ENCODE results near the gene USP9X. TPM values are rescaled to one million over a fixed set of nuclear protein-coding genes. Genes with fewer than 3 reads are reported as not detected.
"Not testable (repeated sequence)": the region's sequence is repeated elsewhere in the genome, so short reads cannot be mapped to it uniquely, and the experiment has no call there.

Gene USP9X
- total RNA-seq, 1 donor from 2014 or later: 75.6 TPM

DNA sequence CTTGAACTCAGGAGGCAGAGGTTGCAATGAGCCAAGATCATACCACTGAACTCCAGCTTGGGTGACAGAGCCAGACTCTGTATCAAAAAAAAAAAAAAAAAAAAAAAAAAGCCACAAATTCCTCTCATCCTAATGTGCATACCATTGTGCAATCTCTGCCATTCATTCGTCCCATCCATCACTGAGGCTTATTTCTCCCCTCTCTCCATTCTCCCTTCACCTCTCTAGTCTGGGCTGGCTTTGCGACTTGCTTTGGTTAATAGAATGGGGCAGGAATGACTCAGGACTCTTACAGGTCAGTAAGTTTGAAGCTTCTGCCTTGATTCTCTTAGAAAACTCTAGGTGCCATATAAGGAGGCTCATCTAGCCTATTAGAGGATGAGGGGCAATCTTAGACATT is 188.4 kb downstream of the USP9X start:
- H3K9me3 ChIP-seq: no peaks in the 10 kb centered on the region
- intact Hi-C loops (cut with DNase I): no loop called here
- no peak for DNase-seq
- no peak overlapping the region for H3K4me3 ChIP-seq
- TF ChIP-seq, protein P1, sequence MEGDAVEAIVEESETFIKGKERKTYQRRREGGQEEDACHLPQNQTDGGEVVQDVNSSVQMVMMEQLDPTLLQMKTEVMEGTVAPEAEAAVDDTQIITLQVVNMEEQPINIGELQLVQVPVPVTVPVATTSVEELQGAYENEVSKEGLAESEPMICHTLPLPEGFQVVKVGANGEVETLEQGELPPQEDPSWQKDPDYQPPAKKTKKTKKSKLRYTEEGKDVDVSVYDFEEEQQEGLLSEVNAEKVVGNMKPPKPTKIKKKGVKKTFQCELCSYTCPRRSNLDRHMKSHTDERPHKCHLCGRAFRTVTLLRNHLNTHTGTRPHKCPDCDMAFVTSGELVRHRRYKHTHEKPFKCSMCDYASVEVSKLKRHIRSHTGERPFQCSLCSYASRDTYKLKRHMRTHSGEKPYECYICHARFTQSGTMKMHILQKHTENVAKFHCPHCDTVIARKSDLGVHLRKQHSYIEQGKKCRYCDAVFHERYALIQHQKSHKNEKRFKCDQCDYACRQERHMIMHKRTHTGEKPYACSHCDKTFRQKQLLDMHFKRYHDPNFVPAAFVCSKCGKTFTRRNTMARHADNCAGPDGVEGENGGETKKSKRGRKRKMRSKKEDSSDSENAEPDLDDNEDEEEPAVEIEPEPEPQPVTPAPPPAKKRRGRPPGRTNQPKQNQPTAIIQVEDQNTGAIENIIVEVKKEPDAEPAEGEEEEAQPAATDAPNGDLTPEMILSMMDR (IDR thresholded peaks at IDR 0.05): no peak
- ATAC-seq: no peak
- no peaks in the 10 kb centered on the region for H3K27me3 ChIP-seq (ENCODE audit: low read depth)
- H3K36me3 ChIP-seq: no peaks in the 10 kb centered on the region
- H3K4me1 ChIP-seq: no peaks in the 10 kb centered on the region
- H3K27ac ChIP-seq: no peak overlapping the region

DNA sequence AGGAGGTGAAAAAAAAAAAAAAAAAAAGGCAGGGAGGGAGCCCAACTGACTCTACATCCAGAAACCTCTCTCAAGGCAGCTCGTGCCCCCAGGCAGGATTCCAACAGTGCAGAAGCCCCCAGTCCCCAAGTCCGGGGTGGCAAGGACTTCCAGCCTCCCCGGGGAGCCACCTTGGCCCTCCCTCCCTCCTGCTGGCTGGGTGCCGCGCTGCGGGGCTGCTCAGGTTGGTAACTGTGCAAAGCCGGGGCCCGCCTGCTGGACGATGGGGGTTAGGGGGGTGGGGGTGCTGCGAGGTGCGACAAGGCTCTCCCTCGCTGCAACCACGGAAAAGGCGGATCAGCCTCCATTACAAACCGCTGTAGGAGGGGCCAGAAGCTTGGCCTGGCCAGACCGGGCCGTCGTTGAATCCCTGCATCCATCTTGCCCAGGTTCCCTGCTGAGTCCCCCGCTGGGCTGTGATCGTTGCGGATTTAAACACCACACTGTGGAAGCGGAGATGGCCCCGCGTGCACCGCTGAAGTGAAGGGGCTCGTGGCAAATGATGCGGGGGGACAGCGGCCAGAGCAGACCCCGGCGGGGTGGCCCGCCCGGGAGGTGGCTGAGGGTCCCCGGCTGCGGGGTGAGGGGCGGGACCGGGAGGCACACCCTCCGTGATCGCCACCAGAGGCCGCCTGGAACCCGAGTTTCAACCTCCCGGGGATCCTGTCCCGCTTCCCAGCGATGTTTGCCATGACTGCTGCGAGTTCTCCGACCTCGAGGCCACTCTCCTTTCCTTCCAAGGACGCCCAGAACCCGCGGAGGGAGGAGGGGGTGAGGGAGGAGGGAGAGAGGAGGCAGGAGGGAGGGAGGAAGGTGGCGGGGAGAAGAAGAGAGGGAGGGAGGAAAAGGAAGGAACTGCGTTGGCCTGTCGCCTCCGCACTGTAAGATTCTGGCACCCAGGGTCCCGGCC is 190.7 kb downstream of the USP9X start:
- TF ChIP-seq, protein P1 (IDR thresholded peaks at IDR 0.05): peak; percentile 51
- peak; percentile 93 to 94 for ATAC-seq
- Histone ChIP-seq H3K4me3 (peak overlapping the region; percentile 56), H3K9me3 (no peaks in the 10 kb centered on the region), H3K36me3 (no peaks in the 10 kb centered on the region), H3K27ac (peak overlapping the region; percentile 49), H3K27me3 (ENCODE audit: low read depth) (no peaks in the 10 kb centered on the region), H3K4me1 (no peaks in the 10 kb centered on the region)
- DNase-seq: peak; percentile 74
- intact Hi-C loops (cut with DNase I): no loop called here

DNA sequence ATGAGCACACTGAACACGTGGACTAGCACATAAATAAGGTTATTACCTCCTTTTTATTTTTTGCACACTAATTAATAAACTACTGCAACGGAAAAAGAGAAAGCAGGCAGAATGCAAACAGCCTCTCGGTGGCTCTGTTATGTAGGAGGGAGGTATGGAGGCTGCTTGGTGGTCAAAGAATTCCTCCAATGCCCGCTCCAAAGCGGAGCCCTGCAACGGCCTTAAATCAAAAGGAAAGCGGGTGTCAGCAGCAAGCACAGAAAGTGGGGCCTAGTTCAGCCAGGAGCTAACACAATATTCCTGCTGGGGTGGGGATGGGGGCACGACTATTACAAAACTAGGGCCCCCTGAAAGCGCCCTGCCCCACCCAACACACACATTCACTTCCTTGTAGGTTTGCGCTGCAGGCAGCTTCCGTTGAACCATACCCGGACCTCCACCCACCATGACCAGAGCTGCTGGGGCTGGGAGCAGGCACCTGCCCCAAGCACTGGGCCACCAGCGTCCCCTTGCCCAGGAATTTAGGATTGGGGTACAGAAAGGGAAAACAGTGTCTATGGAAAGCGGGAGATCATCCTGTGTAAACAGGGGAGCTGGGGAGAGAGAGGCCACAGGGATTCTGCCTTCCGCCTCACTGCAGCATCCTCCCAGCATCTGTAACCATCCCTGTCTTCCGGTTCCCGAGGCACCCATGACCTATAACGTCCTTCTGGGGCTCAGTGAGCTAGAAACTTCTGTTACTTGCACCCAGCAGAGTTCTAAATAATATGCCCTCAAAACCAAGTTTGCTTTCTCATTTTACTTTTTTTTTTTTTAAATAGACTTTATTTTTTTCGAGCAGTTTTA is 191.6 kb downstream of the USP9X start:
- intact Hi-C loops (cut with DNase I): no loop called here
- no peak for DNase-seq
- Histone ChIP-seq H3K9me3 (no peaks in the 10 kb centered on the region), H3K4me1 (no peaks in the 10 kb centered on the region), H3K36me3 (no peaks in the 10 kb centered on the region), H3K27me3 (ENCODE audit: low read depth) (no peaks in the 10 kb centered on the region), H3K27ac (no peak overlapping the region), H3K4me3 (peak overlapping the region; percentile 56)
- ATAC-seq: peak in 1 of 2 donors; percentile 21
- TF ChIP-seq, protein P1 (IDR thresholded peaks at IDR 0.05): no peak

DNA sequence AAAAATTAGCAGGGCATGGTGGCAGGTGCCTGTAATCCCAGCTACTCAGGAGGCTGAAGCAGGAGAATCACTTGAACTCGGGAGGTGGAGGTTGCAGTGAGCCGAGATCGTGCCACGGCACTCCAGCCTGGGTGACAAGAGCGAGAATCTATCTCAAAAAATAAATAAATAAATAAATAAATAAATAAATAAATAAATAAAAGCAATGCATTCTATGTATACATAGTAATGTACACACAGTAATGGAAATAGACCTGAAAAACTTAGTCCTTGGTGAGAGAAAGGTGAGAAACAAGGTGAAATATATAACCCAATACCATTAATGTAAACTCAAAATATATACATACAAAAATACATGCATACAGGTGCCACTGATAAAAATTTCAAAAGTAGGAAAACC is 197.1 kb downstream of the USP9X start:
- H3K4me1 ChIP-seq; ATAC-seq; H3K27me3 ChIP-seq (ENCODE audit: low read depth); H3K36me3 ChIP-seq; H3K9me3 ChIP-seq; intact Hi-C loops (cut with DNase I); H3K27ac ChIP-seq; DNase-seq; H3K4me3 ChIP-seq: not testable (repeated sequence)

DNA sequence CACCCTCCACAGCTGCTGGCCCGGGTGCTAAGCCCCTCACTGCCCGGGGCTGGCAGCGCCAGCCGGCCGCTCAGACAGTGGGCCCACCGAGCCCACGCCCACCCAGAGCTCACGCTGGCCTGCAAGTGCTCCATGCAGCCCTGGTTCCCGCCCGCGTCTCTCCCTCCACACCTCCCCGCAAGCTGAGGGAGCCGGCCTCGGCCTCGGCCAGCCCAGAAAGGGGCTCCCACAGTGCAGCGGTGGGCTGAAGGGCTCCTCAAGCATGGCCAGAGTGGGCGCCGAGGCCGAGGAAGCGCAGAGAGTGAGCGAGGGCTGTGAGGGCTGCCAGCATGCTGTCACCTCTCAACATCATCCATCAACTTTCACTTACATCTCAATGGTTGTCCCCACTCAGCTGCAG is 200.7 kb downstream of the USP9X start:
- H3K9me3 ChIP-seq; H3K27ac ChIP-seq; DNase-seq; H3K27me3 ChIP-seq (ENCODE audit: low read depth); intact Hi-C loops (cut with DNase I); H3K36me3 ChIP-seq; H3K4me3 ChIP-seq; H3K4me1 ChIP-seq; ATAC-seq: not testable (repeated sequence)

Other genes starting within 250 kb of the USP9X start
- gene DDX3X, start 248.7 kb downstream of the USP9X start, total RNA-seq: 227 TPM